ENCODE measurements around the gene DKC1.
"Not testable (repeated sequence)": the region's sequence is repeated elsewhere in the genome, so short reads cannot be mapped to it uniquely, and the experiment has no call there.

DKC1 gene

GRCh38 chrX:154821523-154821922 lies 58.9 kb downstream of the DKC1 start:
- no peak for ATAC-seq
- TF ChIP-seq POU6F1 (CRISPR knock-in tag; IDR thresholded peaks at IDR 0.05; ENCODE audit: borderline replicate concordance, low read depth) (no peak), OSR1 (CRISPR knock-in tag; IDR thresholded peaks at IDR 0.05) (no peak), ZFP30 (CRISPR knock-in tag; IDR thresholded peaks at IDR 0.05) (no peak), TSHZ2 (CRISPR knock-in tag; IDR thresholded peaks at IDR 0.05) (no peak), PPARA (CRISPR knock-in tag; IDR thresholded peaks at IDR 0.05; ENCODE audit: borderline replicate concordance) (no peak), ZC3H10 (CRISPR knock-in tag; IDR thresholded peaks at IDR 0.05) (no peak), ZFP3 (CRISPR knock-in tag; IDR thresholded peaks at IDR 0.05) (no peak), TOX (CRISPR knock-in tag; IDR thresholded peaks at IDR 0.05; ENCODE audit: borderline replicate concordance) (no peak), ARNTL (CRISPR knock-in tag; IDR thresholded peaks at IDR 0.05; ENCODE audit: borderline replicate concordance, low read depth) (no peak), CREB5 (CRISPR knock-in tag; IDR thresholded peaks at IDR 0.05; ENCODE audit: low read depth) (no peak), ESRRG (CRISPR knock-in tag; IDR thresholded peaks at IDR 0.05) (no peak), PATZ1 (CRISPR knock-in tag; IDR thresholded peaks at IDR 0.05; ENCODE audit: borderline replicate concordance) (no peak), CSDC2 (CRISPR knock-in tag; IDR thresholded peaks at IDR 0.05) (no peak), ZNF565 (CRISPR knock-in tag; conservative IDR thresholded peaks at IDR 0.05; ENCODE audit: low read depth) (no peak), ZNF8 (CRISPR knock-in tag; IDR thresholded peaks at IDR 0.05) (no peak), ZNF70 (CRISPR knock-in tag; IDR thresholded peaks at IDR 0.05) (no peak), BACH2 (CRISPR knock-in tag; IDR thresholded peaks at IDR 0.05; ENCODE audit: borderline replicate concordance) (no peak)

- TF ChIP-seq ZC3H10 (CRISPR knock-in tag; IDR thresholded peaks at IDR 0.05), result no peak
- TF ChIP-seq TCF4 (CRISPR knock-in tag; IDR thresholded peaks at IDR 0.05; ENCODE audit: borderline replicate concordance), result no peak
- no peak for TF ChIP-seq GLIS3 (CRISPR knock-in tag; IDR thresholded peaks at IDR 0.05)
- no peak for TF ChIP-seq TOX (CRISPR knock-in tag; IDR thresholded peaks at IDR 0.05; ENCODE audit: borderline replicate concordance)
- no peak for TF ChIP-seq OSR1 (CRISPR knock-in tag; IDR thresholded peaks at IDR 0.05)
- ATAC-seq, result no peak
These were observed 59.4 kb downstream of the DKC1 start for GRCh38 chrX:154822029-154822428.

- TF ChIP-seq OSR1 (CRISPR knock-in tag; IDR thresholded peaks at IDR 0.05) (no peak), ZFP3 (CRISPR knock-in tag; IDR thresholded peaks at IDR 0.05) (no peak), TCF4 (CRISPR knock-in tag; IDR thresholded peaks at IDR 0.05; ENCODE audit: borderline replicate concordance) (no peak), RARB (CRISPR knock-in tag; IDR thresholded peaks at IDR 0.05) (no peak), ESRRG (CRISPR knock-in tag; IDR thresholded peaks at IDR 0.05) (no peak), BACH2 (CRISPR knock-in tag; IDR thresholded peaks at IDR 0.05; ENCODE audit: borderline replicate concordance) (no peak), ZNF8 (CRISPR knock-in tag; IDR thresholded peaks at IDR 0.05) (no peak), CSDC2 (CRISPR knock-in tag; IDR thresholded peaks at IDR 0.05) (no peak), CREB5 (CRISPR knock-in tag; IDR thresholded peaks at IDR 0.05; ENCODE audit: low read depth) (no peak), ZC3H10 (CRISPR knock-in tag; IDR thresholded peaks at IDR 0.05) (no peak), ZFP30 (CRISPR knock-in tag; IDR thresholded peaks at IDR 0.05) (no peak), ARNTL (CRISPR knock-in tag; IDR thresholded peaks at IDR 0.05; ENCODE audit: borderline replicate concordance, low read depth) (no peak)
- ATAC-seq, result no peak
These were observed 62.0 kb downstream of the DKC1 start for GRCh38 chrX:154824638-154825037.

DNA sequence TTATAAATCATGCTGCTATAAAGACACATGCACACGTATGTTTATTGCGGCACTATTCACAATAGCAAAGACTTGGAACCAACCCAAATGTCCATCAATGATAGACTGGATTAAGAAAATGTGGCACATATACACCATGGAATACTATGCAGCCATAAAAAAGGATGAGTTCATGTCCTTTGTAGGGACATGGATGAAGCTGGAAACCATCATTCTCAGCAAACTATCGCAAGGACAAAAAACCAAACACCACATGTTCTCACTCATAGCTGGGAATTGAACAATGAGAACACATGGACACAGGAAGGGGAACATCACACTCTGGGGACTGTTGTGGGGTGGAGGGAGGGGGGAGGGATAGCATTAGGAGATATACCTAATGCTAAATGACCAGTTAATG lies 62.9 kb downstream of the DKC1 start:
- ATAC-seq, result not testable (repeated sequence)
